ENCODE results near the gene PAQR7. TPM values are rescaled to one million over a fixed set of nuclear protein-coding genes. Genes with fewer than 3 reads are reported as not detected.

PAQR7 gene
- total and polyA plus RNA-seq, 2 experiments from 2014 or later: 4.0 to 5.2 TPM

DNA sequence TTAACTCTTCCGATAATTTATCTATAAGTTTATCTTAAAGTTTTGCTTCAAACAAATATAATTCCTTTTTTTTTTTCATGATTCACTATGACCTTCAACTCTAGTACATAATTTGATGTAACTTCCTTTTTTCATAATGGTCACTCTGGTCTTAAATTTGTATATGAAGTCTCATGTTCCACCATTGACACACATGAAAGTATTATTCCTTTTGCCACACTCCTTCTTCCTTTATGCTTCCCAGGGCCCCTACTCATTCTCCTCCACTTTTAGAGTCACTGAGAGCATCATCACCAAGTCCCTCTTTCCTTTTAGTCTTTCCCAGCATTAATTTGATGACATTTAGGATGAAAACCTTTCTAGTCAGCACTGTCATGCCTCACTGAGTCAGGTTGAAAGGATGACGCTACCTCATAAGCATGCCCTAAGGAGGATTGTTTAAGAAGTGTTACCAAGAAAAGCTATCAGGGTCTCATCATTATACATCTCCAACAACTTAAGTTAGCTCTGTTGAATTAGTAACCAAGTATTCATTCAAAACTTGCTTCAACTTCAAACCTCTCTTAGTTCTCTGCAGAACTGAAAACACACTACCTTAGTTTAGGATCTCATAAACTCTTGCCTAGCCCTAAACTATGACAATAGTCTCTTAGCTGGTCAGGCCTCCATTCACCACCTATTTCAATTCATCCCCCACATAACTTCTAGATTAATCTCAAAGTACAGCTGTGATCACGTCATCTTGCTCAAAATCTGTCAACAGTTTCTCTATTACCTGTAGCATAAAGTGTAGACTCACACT, 30.8 kb downstream of the PAQR7 start:
- Histone ChIP-seq H3K4me2 (no peak overlapping the region), H3K36me3 (ENCODE audit: insufficient read depth) (peaks cover 2% of the 10 kb centered on the region; the same call in 1 of the 2 replicates), H3K27me3 (ENCODE audit: insufficient read depth) (no peaks in the 10 kb centered on the region), H2AFZ (no peak overlapping the region), H3K79me2 (replicated peaks; ENCODE audit: insufficient read depth) (peaks cover 98% of the 10 kb centered on the region), H3F3A (replicated peaks; ENCODE audit: low read depth) (no peaks in the 10 kb centered on the region), H3K4me1 (ENCODE audit: insufficient read depth) (no peaks in the 10 kb centered on the region), H3K27ac (ENCODE audit: low read depth) (0 out of 2 replicates have a peak overlapping the region, but pooled peaks have one; percentile 58), H4K20me1 (replicated peaks; ENCODE audit: insufficient read depth) (peaks cover 39% of the 10 kb centered on the region), H3K9me2 (ENCODE audit: insufficient read depth) (no peaks in the 10 kb centered on the region), H3K4me3 (no peak overlapping the region)
- Mint-ChIP-seq H3K4me3 (no peak overlapping the region), H3K27ac (no peak overlapping the region), H3K36me3 (ENCODE audit: low read depth) (no peaks in the 10 kb centered on the region; the same call in 2 of the 3 replicates), H3K27me3 (ENCODE audit: insufficient read depth, low read depth, poor library complexity) (peaks cover 2% of the 10 kb centered on the region), H3K9me3 (no peaks in the 10 kb centered on the region), H3K4me1 (peaks cover 10% of the 10 kb centered on the region; the same call in 2 of the 3 replicates)
- DNase-seq (ENCODE audit: low spot score) (no peak), ATAC-seq (no peak)
- TF ChIP-seq JUNB (IDR thresholded peaks at IDR 0.05; ENCODE audit: unreplicated experiment) (no peak), NANOG (IDR thresholded peaks at IDR 0.05; ENCODE audit: borderline replicate concordance) (no peak), CREB1 (CRISPR knock-in tag; IDR thresholded peaks at IDR 0.05; ENCODE audit: low read depth) (no peak), ZNF331 (CRISPR knock-in tag; IDR thresholded peaks at IDR 0.05; ENCODE audit: low read depth) (no peak), EZH2phosphoT487 (IDR thresholded peaks at IDR 0.05; ENCODE audit: unreplicated experiment) (no peak), POLR2AphosphoS5 (IDR thresholded peaks at IDR 0.05; ENCODE audit: low read depth) (no peak), ZNF114 (CRISPR knock-in tag; IDR thresholded peaks at IDR 0.05) (no peak)
- TF ChIP-seq, protein P1, sequence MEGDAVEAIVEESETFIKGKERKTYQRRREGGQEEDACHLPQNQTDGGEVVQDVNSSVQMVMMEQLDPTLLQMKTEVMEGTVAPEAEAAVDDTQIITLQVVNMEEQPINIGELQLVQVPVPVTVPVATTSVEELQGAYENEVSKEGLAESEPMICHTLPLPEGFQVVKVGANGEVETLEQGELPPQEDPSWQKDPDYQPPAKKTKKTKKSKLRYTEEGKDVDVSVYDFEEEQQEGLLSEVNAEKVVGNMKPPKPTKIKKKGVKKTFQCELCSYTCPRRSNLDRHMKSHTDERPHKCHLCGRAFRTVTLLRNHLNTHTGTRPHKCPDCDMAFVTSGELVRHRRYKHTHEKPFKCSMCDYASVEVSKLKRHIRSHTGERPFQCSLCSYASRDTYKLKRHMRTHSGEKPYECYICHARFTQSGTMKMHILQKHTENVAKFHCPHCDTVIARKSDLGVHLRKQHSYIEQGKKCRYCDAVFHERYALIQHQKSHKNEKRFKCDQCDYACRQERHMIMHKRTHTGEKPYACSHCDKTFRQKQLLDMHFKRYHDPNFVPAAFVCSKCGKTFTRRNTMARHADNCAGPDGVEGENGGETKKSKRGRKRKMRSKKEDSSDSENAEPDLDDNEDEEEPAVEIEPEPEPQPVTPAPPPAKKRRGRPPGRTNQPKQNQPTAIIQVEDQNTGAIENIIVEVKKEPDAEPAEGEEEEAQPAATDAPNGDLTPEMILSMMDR (conservative IDR thresholded peaks at IDR 0.05; ENCODE audit: low read depth in 2 of 2): no peak
- TF ChIP-seq, protein P2, sequence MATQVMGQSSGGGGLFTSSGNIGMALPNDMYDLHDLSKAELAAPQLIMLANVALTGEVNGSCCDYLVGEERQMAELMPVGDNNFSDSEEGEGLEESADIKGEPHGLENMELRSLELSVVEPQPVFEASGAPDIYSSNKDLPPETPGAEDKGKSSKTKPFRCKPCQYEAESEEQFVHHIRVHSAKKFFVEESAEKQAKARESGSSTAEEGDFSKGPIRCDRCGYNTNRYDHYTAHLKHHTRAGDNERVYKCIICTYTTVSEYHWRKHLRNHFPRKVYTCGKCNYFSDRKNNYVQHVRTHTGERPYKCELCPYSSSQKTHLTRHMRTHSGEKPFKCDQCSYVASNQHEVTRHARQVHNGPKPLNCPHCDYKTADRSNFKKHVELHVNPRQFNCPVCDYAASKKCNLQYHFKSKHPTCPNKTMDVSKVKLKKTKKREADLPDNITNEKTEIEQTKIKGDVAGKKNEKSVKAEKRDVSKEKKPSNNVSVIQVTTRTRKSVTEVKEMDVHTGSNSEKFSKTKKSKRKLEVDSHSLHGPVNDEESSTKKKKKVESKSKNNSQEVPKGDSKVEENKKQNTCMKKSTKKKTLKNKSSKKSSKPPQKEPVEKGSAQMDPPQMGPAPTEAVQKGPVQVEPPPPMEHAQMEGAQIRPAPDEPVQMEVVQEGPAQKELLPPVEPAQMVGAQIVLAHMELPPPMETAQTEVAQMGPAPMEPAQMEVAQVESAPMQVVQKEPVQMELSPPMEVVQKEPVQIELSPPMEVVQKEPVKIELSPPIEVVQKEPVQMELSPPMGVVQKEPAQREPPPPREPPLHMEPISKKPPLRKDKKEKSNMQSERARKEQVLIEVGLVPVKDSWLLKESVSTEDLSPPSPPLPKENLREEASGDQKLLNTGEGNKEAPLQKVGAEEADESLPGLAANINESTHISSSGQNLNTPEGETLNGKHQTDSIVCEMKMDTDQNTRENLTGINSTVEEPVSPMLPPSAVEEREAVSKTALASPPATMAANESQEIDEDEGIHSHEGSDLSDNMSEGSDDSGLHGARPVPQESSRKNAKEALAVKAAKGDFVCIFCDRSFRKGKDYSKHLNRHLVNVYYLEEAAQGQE (IDR thresholded peaks at IDR 0.05; ENCODE audit: unreplicated experiment): no peak
- TF ChIP-seq, protein P3, sequence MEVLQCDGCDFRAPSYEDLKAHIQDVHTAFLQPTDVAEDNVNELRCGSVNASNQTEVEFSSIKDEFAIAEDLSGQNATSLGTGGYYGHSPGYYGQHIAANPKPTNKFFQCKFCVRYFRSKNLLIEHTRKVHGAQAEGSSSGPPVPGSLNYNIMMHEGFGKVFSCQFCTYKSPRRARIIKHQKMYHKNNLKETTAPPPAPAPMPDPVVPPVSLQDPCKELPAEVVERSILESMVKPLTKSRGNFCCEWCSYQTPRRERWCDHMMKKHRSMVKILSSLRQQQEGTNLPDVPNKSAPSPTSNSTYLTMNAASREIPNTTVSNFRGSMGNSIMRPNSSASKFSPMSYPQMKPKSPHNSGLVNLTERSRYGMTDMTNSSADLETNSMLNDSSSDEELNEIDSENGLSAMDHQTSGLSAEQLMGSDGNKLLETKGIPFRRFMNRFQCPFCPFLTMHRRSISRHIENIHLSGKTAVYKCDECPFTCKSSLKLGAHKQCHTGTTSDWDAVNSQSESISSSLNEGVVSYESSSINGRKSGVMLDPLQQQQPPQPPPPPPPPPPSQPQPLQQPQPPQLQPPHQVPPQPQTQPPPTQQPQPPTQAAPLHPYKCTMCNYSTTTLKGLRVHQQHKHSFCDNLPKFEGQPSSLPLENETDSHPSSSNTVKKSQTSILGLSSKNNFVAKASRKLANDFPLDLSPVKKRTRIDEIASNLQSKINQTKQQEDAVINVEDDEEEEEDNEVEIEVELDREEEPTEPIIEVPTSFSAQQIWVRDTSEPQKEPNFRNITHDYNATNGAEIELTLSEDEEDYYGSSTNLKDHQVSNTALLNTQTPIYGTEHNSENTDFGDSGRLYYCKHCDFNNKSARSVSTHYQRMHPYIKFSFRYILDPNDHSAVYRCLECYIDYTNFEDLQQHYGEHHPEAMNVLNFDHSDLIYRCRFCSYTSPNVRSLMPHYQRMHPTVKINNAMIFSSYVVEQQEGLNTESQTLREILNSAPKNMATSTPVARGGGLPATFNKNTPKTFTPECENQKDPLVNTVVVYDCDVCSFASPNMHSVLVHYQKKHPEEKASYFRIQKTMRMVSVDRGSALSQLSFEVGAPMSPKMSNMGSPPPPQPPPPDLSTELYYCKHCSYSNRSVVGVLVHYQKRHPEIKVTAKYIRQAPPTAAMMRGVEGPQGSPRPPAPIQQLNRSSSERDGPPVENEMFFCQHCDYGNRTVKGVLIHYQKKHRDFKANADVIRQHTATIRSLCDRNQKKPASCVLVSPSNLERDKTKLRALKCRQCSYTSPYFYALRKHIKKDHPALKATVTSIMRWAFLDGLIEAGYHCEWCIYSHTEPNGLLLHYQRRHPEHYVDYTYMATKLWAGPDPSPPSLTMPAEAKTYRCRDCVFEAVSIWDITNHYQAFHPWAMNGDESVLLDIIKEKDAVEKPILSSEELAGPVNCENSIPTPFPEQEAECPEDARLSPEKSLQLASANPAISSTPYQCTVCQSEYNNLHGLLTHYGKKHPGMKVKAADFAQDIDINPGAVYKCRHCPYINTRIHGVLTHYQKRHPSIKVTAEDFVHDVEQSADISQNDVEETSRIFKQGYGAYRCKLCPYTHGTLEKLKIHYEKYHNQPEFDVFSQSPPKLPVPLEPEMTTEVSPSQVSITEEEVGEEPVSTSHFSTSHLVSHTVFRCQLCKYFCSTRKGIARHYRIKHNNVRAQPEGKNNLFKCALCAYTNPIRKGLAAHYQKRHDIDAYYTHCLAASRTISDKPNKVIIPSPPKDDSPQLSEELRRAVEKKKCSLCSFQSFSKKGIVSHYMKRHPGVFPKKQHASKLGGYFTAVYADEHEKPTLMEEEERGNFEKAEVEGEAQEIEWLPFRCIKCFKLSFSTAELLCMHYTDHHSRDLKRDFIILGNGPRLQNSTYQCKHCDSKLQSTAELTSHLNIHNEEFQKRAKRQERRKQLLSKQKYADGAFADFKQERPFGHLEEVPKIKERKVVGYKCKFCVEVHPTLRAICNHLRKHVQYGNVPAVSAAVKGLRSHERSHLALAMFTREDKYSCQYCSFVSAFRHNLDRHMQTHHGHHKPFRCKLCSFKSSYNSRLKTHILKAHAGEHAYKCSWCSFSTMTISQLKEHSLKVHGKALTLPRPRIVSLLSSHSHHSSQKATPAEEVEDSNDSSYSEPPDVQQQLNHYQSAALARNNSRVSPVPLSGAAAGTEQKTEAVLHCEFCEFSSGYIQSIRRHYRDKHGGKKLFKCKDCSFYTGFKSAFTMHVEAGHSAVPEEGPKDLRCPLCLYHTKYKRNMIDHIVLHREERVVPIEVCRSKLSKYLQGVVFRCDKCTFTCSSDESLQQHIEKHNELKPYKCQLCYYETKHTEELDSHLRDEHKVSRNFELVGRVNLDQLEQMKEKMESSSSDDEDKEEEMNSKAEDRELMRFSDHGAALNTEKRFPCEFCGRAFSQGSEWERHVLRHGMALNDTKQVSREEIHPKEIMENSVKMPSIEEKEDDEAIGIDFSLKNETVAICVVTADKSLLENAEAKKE (CRISPR knock-in tag; IDR thresholded peaks at IDR 0.05): no peak

Data from GM23338 (cell line).